H1 (cell line): Measurements from ENCODE around the gene UBE2I. TPM values are rescaled to one million over a fixed set of nuclear protein-coding genes. Genes with fewer than 3 reads are reported as not detected.

Experiments
- CTCF ChIA-PET: fragments of 300-600 bp; sonication (Branson Sonifier 250); formaldehyde crosslinking; loops from one replicate; lab custom pipeline; 2021; ENCODE audit not compliant: partially characterized antibody; lab: Charles Lee
- POLR2A ChIA-PET: fragments of 300-600 bp; sonication (Branson Sonifier 250); formaldehyde crosslinking; loops from one replicate; lab custom pipeline; 2021; ENCODE audit warnings: inconsistent platforms; ENCODE audit not compliant: partially characterized antibody; lab: Charles Lee
- DNase-seq, 2 experiments: peaks; one replicate each; pipeline versions ENCODE4 v3.0.0 to v3.0.0-alpha.2; 2010 to 2022; ENCODE audit warnings: low spot score in 2 of 2, low read depth in 1 of 2, mixed read lengths in 1 of 2
- FAIRE-seq: peaks from 2 replicates; lab custom pipeline; 2011; peaks lifted over from hg19 to GRCh38; lab: Jason Lieb, UNC
- H2AFZ ChIP-seq: 2 replicates; pipeline ENCODE4 v1.8.1; 2012; ENCODE audit warnings: low read length, inconsistent platforms
- H2AK5ac ChIP-seq: 2 replicates; pipeline ENCODE4 v1.6.1; 2013; ENCODE audit warnings: low read depth, low read length
- H2BK120ac ChIP-seq: replicated peaks from 2 replicates; pipeline ENCODE3; 2013; ENCODE audit warnings: low read depth, low read length, inconsistent platforms
- H2BK12ac ChIP-seq: 2 replicates; pipeline ENCODE4 v1.6.1; 2013; ENCODE audit warnings: low read depth, low read length
- H2BK15ac ChIP-seq: 2 replicates; pipeline ENCODE4 v1.6.1; 2013; ENCODE audit warnings: low read length
- H2BK20ac ChIP-seq: 2 replicates; pipeline ENCODE4 v1.6.1; 2013; ENCODE audit warnings: low read length
- H2BK5ac ChIP-seq: 2 replicates; pipeline ENCODE4 v1.6.1; 2013; ENCODE audit warnings: low read depth, low read length
- H3K14ac ChIP-seq: 2 replicates; pipeline ENCODE4 v1.6.1; 2013; ENCODE audit warnings: inconsistent platforms; ENCODE audit not compliant: insufficient read length
- H3K18ac ChIP-seq: 2 replicates; pipeline ENCODE4 v1.6.1; 2013; ENCODE audit warnings: low read length; ENCODE audit errors: extremely low read depth
- H3K23ac ChIP-seq: 2 replicates; pipeline ENCODE4 v1.6.1; 2013; ENCODE audit warnings: inconsistent platforms; ENCODE audit not compliant: insufficient read length
- H3K23me2 ChIP-seq: 2 replicates; pipeline ENCODE4 v1.6.1; 2013; ENCODE audit warnings: low read depth, low read length
- H3K27ac ChIP-seq: 2 replicates; pipeline ENCODE4 v1.6.1; 2011; ENCODE audit warnings: low read depth, low read length, inconsistent platforms
- H3K27me3 ChIP-seq, 4 experiments: replicated peaks in 1 of 4; 1 replicate in 1 of 4; 2 replicates in 3 of 4; pipeline versions ENCODE4 v1.6.1 to v1.8.1; 2011 to 2013; ENCODE audit warnings: low read length in 3 of 4, mild to moderate bottlenecking in 3 of 4, inconsistent platforms in 2 of 4, mixed read lengths in 2 of 4, moderate library complexity in 1 of 4; ENCODE audit not compliant: control insufficient read depth in 3 of 4, insufficient read depth in 3 of 4; ENCODE audit errors: extremely low read depth in 1 of 4
- H3K36me3 ChIP-seq, 4 experiments: 2 replicates each; pipeline versions ENCODE4 v1.6.1 to v1.8.1; 2011 to 2013; ENCODE audit warnings: mild to moderate bottlenecking in 4 of 4, low read length in 3 of 4, moderate library complexity in 2 of 4, control low read depth in 1 of 4, inconsistent platforms in 1 of 4; ENCODE audit not compliant: insufficient read depth in 4 of 4, control insufficient read depth in 2 of 4
- H3K4ac ChIP-seq: replicated peaks from 2 replicates; pipeline ENCODE3; 2013; ENCODE audit warnings: low read length, low read depth, mixed read lengths, inconsistent platforms; ENCODE audit not compliant: insufficient read length
- H3K4me1 ChIP-seq, 4 experiments: replicated peaks in 1 of 4; 1 replicate in 1 of 4; 2 replicates in 3 of 4; pipeline versions ENCODE4 v1.6.1 to v1.8.1; 2011 to 2013; ENCODE audit warnings: low read length in 3 of 4, inconsistent platforms in 2 of 4, mixed read lengths in 1 of 4; ENCODE audit not compliant: insufficient read depth in 4 of 4, control insufficient read depth in 3 of 4
- H3K4me2 ChIP-seq, 2 experiments: 2 replicates each; pipeline versions ENCODE4 v1.6.1 to v1.8.1; 2011 to 2013; ENCODE audit warnings: low read depth in 2 of 2, low read length in 2 of 2, control low read depth in 1 of 2, inconsistent platforms in 1 of 2, mild to moderate bottlenecking in 1 of 2; ENCODE audit not compliant: insufficient read depth in 1 of 2
- H3K4me3 ChIP-seq, 4 experiments: fragments of 200-600, 300-600 bp in 1 of 4; sonication (generic), shearing (Covaris generic), sonication (Bioruptor Twin) in 1 of 4; 2 replicates each; pipeline versions ENCODE4 v1.5.1 to v1.8.1; 2011 to 2016; ENCODE audit warnings: low read length in 4 of 4, low read depth in 3 of 4, control low read depth in 2 of 4, inconsistent platforms in 2 of 4, mild to moderate bottlenecking in 2 of 4, mixed read lengths in 1 of 4, moderate library complexity in 1 of 4; ENCODE audit not compliant: insufficient read depth in 2 of 4; ENCODE audit errors: extremely low read depth in 1 of 4
- H3K56ac ChIP-seq: replicated peaks from 2 replicates; pipeline ENCODE3; 2013; ENCODE audit warnings: low read depth, mild to moderate bottlenecking, mixed read lengths, low read length, inconsistent platforms; ENCODE audit not compliant: insufficient read length
- H3K79me1 ChIP-seq: 2 replicates; pipeline ENCODE4 v1.6.1; 2013; ENCODE audit warnings: low read depth, low read length, control low read depth
- H3K79me2 ChIP-seq, 2 experiments: 2 replicates each; pipeline versions ENCODE4 v1.6.1 to v1.8.1; 2012 to 2013; ENCODE audit warnings: low read length in 2 of 2, mild to moderate bottlenecking in 2 of 2, inconsistent platforms in 1 of 2; ENCODE audit not compliant: insufficient read depth in 2 of 2, control insufficient read depth in 1 of 2
- H3K9ac ChIP-seq, 4 experiments: replicated peaks in 1 of 4; 1 replicate in 1 of 4; 2 replicates in 3 of 4; pipeline versions ENCODE4 v1.6.1 to v1.8.1; 2011 to 2013; ENCODE audit warnings: low read depth in 3 of 4, low read length in 3 of 4, control low read depth in 2 of 4, mild to moderate bottlenecking in 2 of 4, moderate library complexity in 2 of 4, inconsistent platforms in 1 of 4; ENCODE audit errors: extremely low read depth in 1 of 4
- H3K9me3 ChIP-seq, 2 experiments: 2 replicates each; pipeline versions ENCODE4 v1.6.1 to v1.8.1; 2012 to 2013; ENCODE audit warnings: mild to moderate bottlenecking in 2 of 2, moderate library complexity in 2 of 2, control low read depth in 1 of 2, inconsistent platforms in 1 of 2, low read depth in 1 of 2, low read length in 1 of 2, mixed read lengths in 1 of 2; ENCODE audit not compliant: insufficient read depth in 2 of 2
- H4K20me1 ChIP-seq, 2 experiments: replicated peaks in 1 of 2; 2 replicates each; pipeline versions ENCODE3 to v1.8.1; 2011 to 2013; ENCODE audit warnings: inconsistent platforms in 2 of 2, low read length in 2 of 2, mild to moderate bottlenecking in 1 of 2; ENCODE audit not compliant: insufficient read depth in 2 of 2, control insufficient read depth in 1 of 2
- H4K5ac ChIP-seq: 2 replicates; pipeline ENCODE4 v1.6.1; 2013; ENCODE audit warnings: low read length, low read depth, mixed read lengths, inconsistent platforms; ENCODE audit not compliant: insufficient read length
- H4K8ac ChIP-seq: 2 replicates; pipeline ENCODE4 v1.8.0; 2013; ENCODE audit warnings: mild to moderate bottlenecking, moderate library complexity, low read length, inconsistent platforms; ENCODE audit not compliant: insufficient read depth; ENCODE audit errors: extremely low read depth
- H4K91ac ChIP-seq: replicated peaks from 2 replicates; pipeline ENCODE3; 2013; ENCODE audit warnings: low read length, mixed read lengths, inconsistent platforms; ENCODE audit not compliant: insufficient read length
- HDAC2 ChIP-seq, 2 experiments: fragments of 300-600 bp in 1 of 2; sonication (generic) in 1 of 2; IDR thresholded peaks; 2 replicates each; pipeline ENCODE4 v1.6.1; 2011 to 2012; ENCODE audit warnings: low read depth in 2 of 2, low read length in 2 of 2, mild to moderate bottlenecking in 2 of 2, moderate library complexity in 2 of 2, borderline replicate concordance in 1 of 2, inconsistent platforms in 1 of 2
- JUND ChIP-seq: IDR thresholded peaks from 2 replicates; pipeline ENCODE4 v1.6.1; 2011; ENCODE audit warnings: mild to moderate bottlenecking, improper control_type of control experiment, low read length
- WGBS, 2 experiments: shearing (Covaris generic) in 1 of 2; methylation state at CpG; one replicate each; pipeline versions ENCODE4 v1.1.6 to v1.1.7; 2013 to 2015; ENCODE audit warnings: low lambda C conversion rate in 2 of 2, mixed read lengths in 2 of 2, inconsistent platforms in 1 of 2, low coverage in 1 of 2, missing lambda C conversion rate in 1 of 2; ENCODE audit not compliant: insufficient replicate concordance in 2 of 2, insufficient coverage in 1 of 2, insufficient read length in 1 of 2; ENCODE audit errors: extremely low coverage in 1 of 2, missing lambda C conversion rate in 1 of 2; 5-methylcytosine and 5-hydroxymethylcytosine counted together
- polyA plus RNA-seq, 7 experiments: library from polyadenylated mRNA; depleted of rRNA in 3 of 7; stranded (reverse) in 5 of 7; unstranded in 2 of 7; fragments of >200 nt in 5 of 7; fragments of 200-250 nt in 2 of 7; gene quantifications; 1 replicate in 5 of 7; 2 replicates in 1 of 7; 4 replicates in 1 of 7; pipeline versions ENCODE4 v1.2.1 to v1.2.3, GENCODE V29; 2011 to 2013; ENCODE audit warnings: missing spikeins in 2 of 7, mixed read lengths in 2 of 7
- total RNA-seq: library from RNA; stranded (reverse); fragmentation: NEBNext Ultra II Directional; extraction: Animal tissue kit (Norgen Biotek cat#: 25700); gene quantifications from 2 replicates; pipeline ENCODE4 v1.2.1, GENCODE V29; 2021

UBE2I gene
- total and polyA plus RNA-seq, 2 of the 8 experiments (the other 6 are each of a cell fraction or from before 2014, with no cell fraction given): 148 to 268 TPM

DNA sequence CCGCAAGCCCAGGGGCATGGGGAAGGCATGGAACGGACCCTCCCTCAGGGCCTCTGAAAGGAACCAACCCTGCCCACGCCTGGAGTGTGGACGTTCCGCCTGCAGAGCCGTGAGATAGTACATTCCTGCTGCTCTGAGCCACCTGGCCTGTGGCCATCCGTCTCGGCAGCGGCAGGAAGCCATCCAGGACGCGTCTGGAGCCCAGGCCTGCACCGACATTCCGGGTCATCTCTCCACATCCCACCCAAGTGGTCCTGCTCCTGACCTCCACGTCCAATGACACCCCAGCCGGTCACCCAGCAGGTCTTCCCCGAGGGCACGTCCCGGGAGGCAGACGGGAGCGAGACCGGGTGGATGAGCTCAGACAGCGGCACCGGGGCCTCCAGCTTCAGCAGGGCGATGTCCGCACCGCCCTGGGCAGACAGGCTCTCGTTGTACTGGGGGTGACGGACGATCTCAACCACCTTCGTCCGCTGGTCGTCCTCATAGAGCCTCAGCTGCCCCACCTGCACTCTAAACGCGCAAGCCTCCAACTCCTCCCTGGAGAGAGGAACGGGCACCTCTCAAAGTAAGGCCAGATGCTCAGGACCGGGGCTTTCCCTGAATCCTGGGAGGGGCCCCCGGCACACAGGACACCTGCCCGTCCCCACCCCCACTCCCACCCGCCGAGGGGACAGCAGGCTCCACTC is 21.3 kb upstream of the UBE2I start:
- H3K79me2 ChIP-seq: no peaks in the 10 kb centered on the region
- H3K9me3 ChIP-seq: no peaks in the 10 kb centered on the region
- 88% methylated on average over 33 of the region's 40 CpGs; no CpG with 5 or more reads in 1 of the 2 experiments for WGBS, 2 experiments
- H3K4me2 ChIP-seq: no peak overlapping the region
- H4K91ac ChIP-seq: peak overlapping the region; percentile 15
- H3K36me3 ChIP-seq: no peaks in the 10 kb centered on the region
- no peak overlapping the region for H3K23ac ChIP-seq
- H3K56ac ChIP-seq: no peak overlapping the region
- no peak overlapping the region for H3K18ac ChIP-seq
- H2BK12ac ChIP-seq: peak overlapping the region; percentile 80; the same call in 1 of the 2 replicates
- H4K8ac ChIP-seq: no peak overlapping the region; the same call in 1 of the 2 replicates
- no peak overlapping the region for H2AK5ac ChIP-seq
- no peak overlapping the region for H2BK20ac ChIP-seq
- no peak overlapping the region for H4K5ac ChIP-seq
- H2BK15ac ChIP-seq: peak overlapping the region; percentile 46; the same call in 1 of the 2 replicates
- no peak overlapping the region for H3K4ac ChIP-seq
- 0 out of 2 replicates have a peak overlapping the region, but pooled peaks have one; percentile 35 for H2BK5ac ChIP-seq
- ChIA-PET POLR2A (no interaction called here), CTCF (interaction anchor here (1.7 to 4.7 kb wide), 3 partner anchors 10 to 17 kb away, joined by 6 to 35 read pairs (median 7); no protein-coding TSS in a partner anchor)
- H3K27me3 ChIP-seq: peaks cover 7 to 39% (median 26%) of the 10 kb centered on the region in 4 experiments
- H3K23me2 ChIP-seq: peaks cover 3% of the 10 kb centered on the region; the same call in 1 of the 2 replicates
- peaks cover 0 to 2% of the 10 kb centered on the region in 2 experiments for H4K20me1 ChIP-seq
- no peak overlapping the region for H3K14ac ChIP-seq
- FAIRE-seq: no peak
- no peak overlapping the region; a peak in 1 of 7 replicates for H3K9ac ChIP-seq
- H2BK120ac ChIP-seq: no peak overlapping the region
- no peak overlapping the region for H3K27ac ChIP-seq
- no peak for DNase-seq
- H3K79me1 ChIP-seq: no peaks in the 10 kb centered on the region
- H2AFZ ChIP-seq: no peak overlapping the region
- no peak overlapping the region for H3K4me3 ChIP-seq
- peaks cover 3 to 30% (median 18%) of the 10 kb centered on the region in 4 experiments; a peak in 6 of 7 replicates for H3K4me1 ChIP-seq
- TF ChIP-seq JUND: no peak
- TF ChIP-seq HDAC2 (IDR thresholded peaks at IDR 0.05; ENCODE audit: borderline replicate concordance in 1 of 2, low read depth in 2 of 2, low read length in 2 of 2): no peak
